Keratinocyte (primary cell): ENCODE data around the gene FBLN1. TPM values are rescaled to one million over a fixed set of nuclear protein-coding genes. Genes with fewer than 3 reads are reported as not detected.

ENCODE experiments used
- DNase-seq: peaks from one replicate; pipeline ENCODE4 v3.0.0-alpha.2; 2011; ENCODE audit warnings: low read depth, missing footprints, low spot score
- FAIRE-seq: peaks from 2 replicates; lab custom pipeline; 2011; peaks lifted over from hg19 to GRCh38; lab: Jason Lieb, UNC
- H2AFZ ChIP-seq: 2 replicates; pipeline ENCODE4 v1.6.0; 2012; ENCODE audit warnings: low read length, control low read depth, inconsistent platforms; ENCODE audit not compliant: control insufficient read depth
- H3K27ac ChIP-seq: 2 replicates; pipeline ENCODE4 v1.5.1; 2011; ENCODE audit warnings: low read length; ENCODE audit not compliant: control insufficient read depth, insufficient read depth
- H3K27me3 ChIP-seq: 3 replicates; pipeline ENCODE4 v1.6.0; 2011; ENCODE audit warnings: low read length; ENCODE audit not compliant: control insufficient read depth, insufficient read depth; ENCODE audit errors: extremely low read depth
- H3K36me3 ChIP-seq, 2 experiments: 2 replicates in 1 of 2; 3 replicates in 1 of 2; pipeline ENCODE4 v1.5.1; 2011; ENCODE audit warnings: low read length in 2 of 2, mild to moderate bottlenecking in 1 of 2; ENCODE audit not compliant: control insufficient read depth in 2 of 2, insufficient read depth in 2 of 2; ENCODE audit errors: extremely low read depth in 1 of 2
- H3K4me1 ChIP-seq: 3 replicates; pipeline ENCODE4 v1.5.1; 2011; ENCODE audit warnings: low read length; ENCODE audit not compliant: control insufficient read depth, insufficient read depth; ENCODE audit errors: extremely low read depth
- H3K4me2 ChIP-seq: 3 replicates; pipeline ENCODE4 v1.6.0; 2011; ENCODE audit warnings: low read depth, low read length; ENCODE audit not compliant: control insufficient read depth, insufficient read depth; ENCODE audit errors: extremely low read depth
- H3K4me3 ChIP-seq, 3 experiments: fragments of 200-600 bp in 1 of 3; sonication (generic) in 1 of 3; 2 replicates in 2 of 3; 3 replicates in 1 of 3; pipeline ENCODE4 v1.5.1; 2011 to 2016; ENCODE audit warnings: low read length in 3 of 3, mild to moderate bottlenecking in 3 of 3, control low read depth in 2 of 3, inconsistent platforms in 1 of 3, low read depth in 1 of 3, mixed read lengths in 1 of 3, mixed run types in 1 of 3, moderate library complexity in 1 of 3; ENCODE audit not compliant: control insufficient read depth in 2 of 3, insufficient read depth in 2 of 3; ENCODE audit errors: extremely low read depth in 1 of 3
- H3K79me2 ChIP-seq: 2 replicates; pipeline ENCODE4 v1.6.0; 2012; ENCODE audit warnings: low read length; ENCODE audit not compliant: control insufficient read depth, insufficient read depth
- H3K9ac ChIP-seq: 3 replicates; pipeline ENCODE4 v1.6.0; 2011; ENCODE audit warnings: low read length; ENCODE audit not compliant: control insufficient read depth, insufficient read depth; ENCODE audit errors: extremely low read depth
- H3K9me1 ChIP-seq: 3 replicates; pipeline ENCODE4 v1.6.0; 2011; ENCODE audit warnings: low read length; ENCODE audit not compliant: control insufficient read depth, insufficient read depth; ENCODE audit errors: extremely low read depth
- H3K9me3 ChIP-seq: 2 replicates; pipeline ENCODE4 v1.5.1; 2012; ENCODE audit warnings: low read depth, low read length; ENCODE audit not compliant: control insufficient read depth
- H4K20me1 ChIP-seq: 3 replicates; pipeline ENCODE4 v1.6.0; 2011; ENCODE audit warnings: low read length; ENCODE audit not compliant: control insufficient read depth, insufficient read depth; ENCODE audit errors: extremely low read depth
- EZH2 ChIP-seq: IDR thresholded peaks from one replicate; pipeline ENCODE4 v1.6.1; 2012; ENCODE audit warnings: inconsistent platforms, mild to moderate bottlenecking, low read length, moderate library complexity
- dilution Hi-C: fragments of 300-500 bp; cut with MboI; formaldehyde crosslinking; loops from one replicate; pipeline ENCODE4 v1.7.0; 2020; ENCODE audit warnings: low sequenced_read_pairs; ENCODE audit not compliant: extremely low pct_ligation_motif_present
- polyA plus RNA-seq, 5 experiments: library from polyadenylated mRNA; depleted of rRNA in 3 of 5; stranded (reverse) in 3 of 5; stranded (forward) in 1 of 5; unstranded in 1 of 5; fragments of >200 nt; gene quantifications; 1 replicate in 1 of 5; 2 replicates in 3 of 5; 3 replicates in 1 of 5; pipeline versions ENCODE4 v1.2.1 to v1.2.3, GENCODE V29; 2011 to 2012; ENCODE audit warnings: missing spikeins in 2 of 5, low read depth in 1 of 5, low replicate concordance in 1 of 5
- TF ChIP-seq, protein P1 (sequence below), 3 experiments: IDR thresholded peaks in 1 of 3; conservative IDR thresholded peaks in 1 of 3; optimal IDR thresholded peaks in 1 of 3; 2 replicates in 2 of 3; 3 replicates in 1 of 3; pipeline versions ENCODE3 to v1.5.1; 2011; ENCODE audit warnings: low read length in 3 of 3, mild to moderate bottlenecking in 3 of 3, moderate library complexity in 2 of 3, control low read depth in 1 of 3, inconsistent platforms in 1 of 3; ENCODE audit not compliant: insufficient read depth in 2 of 3; ENCODE audit errors: extremely low read depth in 1 of 3

Gene FBLN1
- polyA plus RNA-seq, 1 donor (not counting 4 experiments of a cell fraction or from before 2014, with no cell fraction given) = 13.7 TPM

- Histone ChIP-seq H3K4me1 (peaks cover 2% of the 10 kb centered on the region), H3K4me2 (no peak overlapping the region), H4K20me1 (no peaks in the 10 kb centered on the region), H3K9me1 (no peaks in the 10 kb centered on the region), H3K79me2 (no peaks in the 10 kb centered on the region), H3K4me3 (no peak overlapping the region), H3K9me3 (no peaks in the 10 kb centered on the region), H3K36me3 (no peaks in the 10 kb centered on the region), H3K27ac (no peak overlapping the region), H3K9ac (no peak overlapping the region), H2AFZ (no peak overlapping the region), H3K27me3 (no peaks in the 10 kb centered on the region)
- DNase-seq (no peak), FAIRE-seq (no peak)
- TF ChIP-seq EZH2 = no peak
- TF ChIP-seq, protein P1, sequence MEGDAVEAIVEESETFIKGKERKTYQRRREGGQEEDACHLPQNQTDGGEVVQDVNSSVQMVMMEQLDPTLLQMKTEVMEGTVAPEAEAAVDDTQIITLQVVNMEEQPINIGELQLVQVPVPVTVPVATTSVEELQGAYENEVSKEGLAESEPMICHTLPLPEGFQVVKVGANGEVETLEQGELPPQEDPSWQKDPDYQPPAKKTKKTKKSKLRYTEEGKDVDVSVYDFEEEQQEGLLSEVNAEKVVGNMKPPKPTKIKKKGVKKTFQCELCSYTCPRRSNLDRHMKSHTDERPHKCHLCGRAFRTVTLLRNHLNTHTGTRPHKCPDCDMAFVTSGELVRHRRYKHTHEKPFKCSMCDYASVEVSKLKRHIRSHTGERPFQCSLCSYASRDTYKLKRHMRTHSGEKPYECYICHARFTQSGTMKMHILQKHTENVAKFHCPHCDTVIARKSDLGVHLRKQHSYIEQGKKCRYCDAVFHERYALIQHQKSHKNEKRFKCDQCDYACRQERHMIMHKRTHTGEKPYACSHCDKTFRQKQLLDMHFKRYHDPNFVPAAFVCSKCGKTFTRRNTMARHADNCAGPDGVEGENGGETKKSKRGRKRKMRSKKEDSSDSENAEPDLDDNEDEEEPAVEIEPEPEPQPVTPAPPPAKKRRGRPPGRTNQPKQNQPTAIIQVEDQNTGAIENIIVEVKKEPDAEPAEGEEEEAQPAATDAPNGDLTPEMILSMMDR (optimal IDR thresholded peaks at IDR 0.05 in 1 of 3, IDR thresholded peaks at IDR 0.05 in 1 of 3, conservative IDR thresholded peaks at IDR 0.05 in 1 of 3; ENCODE audit: extremely low read depth in 1 of 3, insufficient read depth in 2 of 3, low read length in 3 of 3) = no peak
- dilution Hi-C loops = no loop called here
These were observed 76.0 kb downstream of the FBLN1 start for GRCh38 chr22:45578524-45579147.

DNA sequence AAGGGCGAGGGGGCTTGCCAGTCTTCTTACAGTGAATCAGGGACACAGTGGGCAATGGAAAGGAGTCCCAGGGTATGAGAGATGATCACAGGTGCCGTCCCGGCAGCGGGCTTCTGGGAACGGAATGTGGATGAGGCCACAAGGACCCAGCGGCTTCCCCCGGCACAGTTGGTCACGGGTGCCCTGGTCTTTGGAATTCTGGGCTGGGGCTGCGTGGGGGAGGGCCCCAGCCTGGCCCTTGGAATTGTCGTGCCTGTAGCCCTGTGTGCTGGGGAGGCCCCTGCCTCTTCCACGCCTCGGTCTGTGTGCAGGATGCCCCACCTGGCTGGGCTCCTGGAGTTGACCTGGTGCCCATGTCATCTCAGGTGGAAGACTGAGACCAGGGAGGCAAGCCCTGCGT, 76.6 kb downstream of the FBLN1 start:
- Histone ChIP-seq H3K79me2 (no peaks in the 10 kb centered on the region), H3K9me3 (no peaks in the 10 kb centered on the region), H3K4me3 (no peak overlapping the region), H3K4me1 (peaks cover 2% of the 10 kb centered on the region), H3K27ac (no peak overlapping the region), H3K9me1 (no peaks in the 10 kb centered on the region), H3K36me3 (no peaks in the 10 kb centered on the region), H3K27me3 (no peaks in the 10 kb centered on the region), H2AFZ (no peak overlapping the region), H4K20me1 (no peaks in the 10 kb centered on the region), H3K9ac (no peak overlapping the region), H3K4me2 (no peak overlapping the region)
- TF ChIP-seq, protein P1 (optimal IDR thresholded peaks at IDR 0.05 in 1 of 3, IDR thresholded peaks at IDR 0.05 in 1 of 3, conservative IDR thresholded peaks at IDR 0.05 in 1 of 3; ENCODE audit: extremely low read depth in 1 of 3, insufficient read depth in 2 of 3, low read length in 3 of 3) = no peak
- no peak for TF ChIP-seq EZH2
- FAIRE-seq = no peak
- no peak for DNase-seq
- dilution Hi-C loops = no loop called here
